PFSK-1 (cell line): ENCODE data around the gene DYRK2.

Source experiments
- FOXP2 ChIP-seq: optimal IDR thresholded peaks from 2 replicates; pipeline ENCODE3; 2011; ENCODE audit warnings: borderline replicate concordance, control low read depth, inconsistent platforms; ENCODE audit not compliant: insufficient read depth; ENCODE audit errors: extremely low read length, extremely low read depth
- POLR2AphosphoS5 ChIP-seq: IDR thresholded peaks from 2 replicates; pipeline ENCODE4 v1.6.1; 2012; ENCODE audit warnings: low read depth, mild to moderate bottlenecking, control low read depth, low read length, moderate library complexity
- REST ChIP-seq, 2 experiments: IDR thresholded peaks; 2 replicates each; pipeline versions ENCODE4 v1.6.1 to v1.8.0; 2011 to 2012; ENCODE audit warnings: low read depth in 2 of 2, low read length in 2 of 2, control low read depth in 1 of 2, inconsistent platforms in 1 of 2, mild to moderate bottlenecking in 1 of 2, moderate library complexity in 1 of 2; ENCODE audit not compliant: insufficient read depth in 1 of 2
- SIN3A ChIP-seq: IDR thresholded peaks from 2 replicates; pipeline ENCODE4 v1.6.1; 2012; ENCODE audit warnings: mild to moderate bottlenecking, low read length, moderate library complexity, borderline replicate concordance; ENCODE audit not compliant: insufficient read depth
- TAF1 ChIP-seq: IDR thresholded peaks from 2 replicates; pipeline ENCODE4 v1.6.1; 2012; ENCODE audit warnings: low read length, control low read depth, borderline replicate concordance; ENCODE audit not compliant: insufficient read depth

DYRK2 gene

GRCh38 chr12:67664171-67664570 is 15.6 kb downstream of the DYRK2 start:
- no peak for TF ChIP-seq POLR2AphosphoS5
- no peak for TF ChIP-seq SIN3A
- no peak for TF ChIP-seq FOXP2
- TF ChIP-seq REST (IDR thresholded peaks at IDR 0.05; ENCODE audit: insufficient read depth in 1 of 2, low read depth in 2 of 2, low read length in 2 of 2), result no peak
- TF ChIP-seq TAF1, result no peak

- TF ChIP-seq FOXP2, result no peak
Observed at GRCh38 chr12:67665679-67666078, 17.1 kb downstream of the DYRK2 start.

GRCh38 chr12:67666605-67667004 is 18.1 kb downstream of the DYRK2 start:
- TF ChIP-seq POLR2AphosphoS5 (no peak), REST (IDR thresholded peaks at IDR 0.05; ENCODE audit: insufficient read depth in 1 of 2, low read depth in 2 of 2, low read length in 2 of 2) (no peak), SIN3A (no peak), FOXP2 (no peak), TAF1 (no peak)

- TF ChIP-seq REST (IDR thresholded peaks at IDR 0.05; ENCODE audit: insufficient read depth in 1 of 2, low read depth in 2 of 2, low read length in 2 of 2), result no peak; a peak in 1 of 4 replicates
- TF ChIP-seq SIN3A, result no peak
- TF ChIP-seq TAF1, result no peak
- TF ChIP-seq POLR2AphosphoS5, result no peak
- TF ChIP-seq FOXP2, result no peak
Observed at GRCh38 chr12:67667276-67668073, 18.9 kb downstream of the DYRK2 start.

- TF ChIP-seq REST (IDR thresholded peaks at IDR 0.05; ENCODE audit: insufficient read depth in 1 of 2, low read depth in 2 of 2, low read length in 2 of 2), result no peak
- no peak for TF ChIP-seq SIN3A
- no peak for TF ChIP-seq POLR2AphosphoS5
- TF ChIP-seq TAF1, result no peak
- TF ChIP-seq FOXP2, result no peak
Observed at GRCh38 chr12:67669217-67669933, 20.8 kb downstream of the DYRK2 start.
